Keratinocyte (primary cell): ENCODE results near the gene NGRN. TPM values are rescaled to one million over a fixed set of nuclear protein-coding genes. Genes with fewer than 3 reads are reported as not detected.

Experiments used
- DNase-seq: peaks from one replicate; pipeline ENCODE4 v3.0.0-alpha.2; 2011; ENCODE audit warnings: low read depth, missing footprints, low spot score
- FAIRE-seq: peaks from 2 replicates; lab custom pipeline; 2011; peaks lifted over from hg19 to GRCh38; lab: Jason Lieb, UNC
- H2AFZ ChIP-seq: 2 replicates; pipeline ENCODE4 v1.6.0; 2012; ENCODE audit warnings: low read length, control low read depth, inconsistent platforms; ENCODE audit not compliant: control insufficient read depth
- H3K27ac ChIP-seq: 2 replicates; pipeline ENCODE4 v1.5.1; 2011; ENCODE audit warnings: low read length; ENCODE audit not compliant: control insufficient read depth, insufficient read depth
- H3K27me3 ChIP-seq: 3 replicates; pipeline ENCODE4 v1.6.0; 2011; ENCODE audit warnings: low read length; ENCODE audit not compliant: control insufficient read depth, insufficient read depth; ENCODE audit errors: extremely low read depth
- H3K36me3 ChIP-seq, 2 experiments: 2 replicates in 1 of 2; 3 replicates in 1 of 2; pipeline ENCODE4 v1.5.1; 2011; ENCODE audit warnings: low read length in 2 of 2, mild to moderate bottlenecking in 1 of 2; ENCODE audit not compliant: control insufficient read depth in 2 of 2, insufficient read depth in 2 of 2; ENCODE audit errors: extremely low read depth in 1 of 2
- H3K4me1 ChIP-seq: 3 replicates; pipeline ENCODE4 v1.5.1; 2011; ENCODE audit warnings: low read length; ENCODE audit not compliant: control insufficient read depth, insufficient read depth; ENCODE audit errors: extremely low read depth
- H3K4me2 ChIP-seq: 3 replicates; pipeline ENCODE4 v1.6.0; 2011; ENCODE audit warnings: low read depth, low read length; ENCODE audit not compliant: control insufficient read depth, insufficient read depth; ENCODE audit errors: extremely low read depth
- H3K4me3 ChIP-seq, 3 experiments: fragments of 200-600 bp in 1 of 3; sonication (generic) in 1 of 3; 2 replicates in 2 of 3; 3 replicates in 1 of 3; pipeline ENCODE4 v1.5.1; 2011 to 2016; ENCODE audit warnings: low read length in 3 of 3, mild to moderate bottlenecking in 3 of 3, control low read depth in 2 of 3, inconsistent platforms in 1 of 3, low read depth in 1 of 3, mixed read lengths in 1 of 3, mixed run types in 1 of 3, moderate library complexity in 1 of 3; ENCODE audit not compliant: control insufficient read depth in 2 of 3, insufficient read depth in 2 of 3; ENCODE audit errors: extremely low read depth in 1 of 3
- H3K79me2 ChIP-seq: 2 replicates; pipeline ENCODE4 v1.6.0; 2012; ENCODE audit warnings: low read length; ENCODE audit not compliant: control insufficient read depth, insufficient read depth
- H3K9ac ChIP-seq: 3 replicates; pipeline ENCODE4 v1.6.0; 2011; ENCODE audit warnings: low read length; ENCODE audit not compliant: control insufficient read depth, insufficient read depth; ENCODE audit errors: extremely low read depth
- H3K9me1 ChIP-seq: 3 replicates; pipeline ENCODE4 v1.6.0; 2011; ENCODE audit warnings: low read length; ENCODE audit not compliant: control insufficient read depth, insufficient read depth; ENCODE audit errors: extremely low read depth
- H3K9me3 ChIP-seq: 2 replicates; pipeline ENCODE4 v1.5.1; 2012; ENCODE audit warnings: low read depth, low read length; ENCODE audit not compliant: control insufficient read depth
- H4K20me1 ChIP-seq: 3 replicates; pipeline ENCODE4 v1.6.0; 2011; ENCODE audit warnings: low read length; ENCODE audit not compliant: control insufficient read depth, insufficient read depth; ENCODE audit errors: extremely low read depth
- EZH2 ChIP-seq: IDR thresholded peaks from one replicate; pipeline ENCODE4 v1.6.1; 2012; ENCODE audit warnings: inconsistent platforms, mild to moderate bottlenecking, low read length, moderate library complexity
- dilution Hi-C: fragments of 300-500 bp; cut with MboI; formaldehyde crosslinking; loops from one replicate; pipeline ENCODE4 v1.7.0; 2020; ENCODE audit warnings: low sequenced_read_pairs; ENCODE audit not compliant: extremely low pct_ligation_motif_present
- polyA plus RNA-seq, 5 experiments: library from polyadenylated mRNA; depleted of rRNA in 3 of 5; stranded (reverse) in 3 of 5; stranded (forward) in 1 of 5; unstranded in 1 of 5; fragments of >200 nt; gene quantifications; 1 replicate in 1 of 5; 2 replicates in 3 of 5; 3 replicates in 1 of 5; pipeline versions ENCODE4 v1.2.1 to v1.2.3, GENCODE V29; 2011 to 2012; ENCODE audit warnings: missing spikeins in 2 of 5, low read depth in 1 of 5, low replicate concordance in 1 of 5
- TF ChIP-seq, protein P1 (sequence below), 3 experiments: IDR thresholded peaks in 1 of 3; conservative IDR thresholded peaks in 1 of 3; optimal IDR thresholded peaks in 1 of 3; 2 replicates in 2 of 3; 3 replicates in 1 of 3; pipeline versions ENCODE3 to v1.5.1; 2011; ENCODE audit warnings: low read length in 3 of 3, mild to moderate bottlenecking in 3 of 3, moderate library complexity in 2 of 3, control low read depth in 1 of 3, inconsistent platforms in 1 of 3; ENCODE audit not compliant: insufficient read depth in 2 of 3; ENCODE audit errors: extremely low read depth in 1 of 3

The NGRN gene
- polyA plus RNA-seq, 1 donor (not counting 4 experiments of a cell fraction or from before 2014, with no cell fraction given): 54.9 TPM

DNA sequence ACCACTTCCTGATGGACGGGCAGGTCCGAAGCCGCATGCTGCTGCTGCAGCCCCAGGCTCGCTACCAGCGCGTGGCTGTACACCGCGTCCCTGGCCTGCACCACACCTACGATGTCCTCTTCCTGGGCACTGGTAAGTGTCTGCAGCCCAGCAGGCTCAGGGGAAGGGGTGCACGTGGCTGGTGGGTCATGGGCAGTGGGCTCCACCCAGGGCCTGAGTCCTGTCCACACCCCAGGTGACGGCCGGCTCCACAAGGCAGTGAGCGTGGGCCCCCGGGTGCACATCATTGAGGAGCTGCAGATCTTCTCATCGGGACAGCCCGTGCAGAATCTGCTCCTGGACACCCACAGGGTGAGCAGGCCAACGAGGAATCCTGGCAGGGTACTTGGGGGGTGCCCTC, 40.4 kb upstream of the NGRN start:
- H3K9ac ChIP-seq: no peak overlapping the region
- FAIRE-seq (no peak), DNase-seq (no peak)
- H3K27ac ChIP-seq: no peak overlapping the region
- dilution Hi-C loops: no loop called here
- no peaks in the 10 kb centered on the region for H4K20me1 ChIP-seq
- H3K4me1 ChIP-seq: no peaks in the 10 kb centered on the region
- no peaks in the 10 kb centered on the region for H3K9me3 ChIP-seq
- no peak overlapping the region for H2AFZ ChIP-seq
- H3K9me1 ChIP-seq: peaks cover 2% of the 10 kb centered on the region
- H3K4me2 ChIP-seq: no peak overlapping the region
- no peak overlapping the region for H3K4me3 ChIP-seq
- peaks cover 52 to 64% of the 10 kb centered on the region in 2 experiments for H3K36me3 ChIP-seq
- no peaks in the 10 kb centered on the region for H3K27me3 ChIP-seq
- peaks cover 16% of the 10 kb centered on the region for H3K79me2 ChIP-seq
- no peak for TF ChIP-seq EZH2
- TF ChIP-seq, protein P1, sequence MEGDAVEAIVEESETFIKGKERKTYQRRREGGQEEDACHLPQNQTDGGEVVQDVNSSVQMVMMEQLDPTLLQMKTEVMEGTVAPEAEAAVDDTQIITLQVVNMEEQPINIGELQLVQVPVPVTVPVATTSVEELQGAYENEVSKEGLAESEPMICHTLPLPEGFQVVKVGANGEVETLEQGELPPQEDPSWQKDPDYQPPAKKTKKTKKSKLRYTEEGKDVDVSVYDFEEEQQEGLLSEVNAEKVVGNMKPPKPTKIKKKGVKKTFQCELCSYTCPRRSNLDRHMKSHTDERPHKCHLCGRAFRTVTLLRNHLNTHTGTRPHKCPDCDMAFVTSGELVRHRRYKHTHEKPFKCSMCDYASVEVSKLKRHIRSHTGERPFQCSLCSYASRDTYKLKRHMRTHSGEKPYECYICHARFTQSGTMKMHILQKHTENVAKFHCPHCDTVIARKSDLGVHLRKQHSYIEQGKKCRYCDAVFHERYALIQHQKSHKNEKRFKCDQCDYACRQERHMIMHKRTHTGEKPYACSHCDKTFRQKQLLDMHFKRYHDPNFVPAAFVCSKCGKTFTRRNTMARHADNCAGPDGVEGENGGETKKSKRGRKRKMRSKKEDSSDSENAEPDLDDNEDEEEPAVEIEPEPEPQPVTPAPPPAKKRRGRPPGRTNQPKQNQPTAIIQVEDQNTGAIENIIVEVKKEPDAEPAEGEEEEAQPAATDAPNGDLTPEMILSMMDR (optimal IDR thresholded peaks at IDR 0.05 in 1 of 3, IDR thresholded peaks at IDR 0.05 in 1 of 3, conservative IDR thresholded peaks at IDR 0.05 in 1 of 3; ENCODE audit: extremely low read depth in 1 of 3, insufficient read depth in 2 of 3, low read length in 3 of 3): no peak

DNA sequence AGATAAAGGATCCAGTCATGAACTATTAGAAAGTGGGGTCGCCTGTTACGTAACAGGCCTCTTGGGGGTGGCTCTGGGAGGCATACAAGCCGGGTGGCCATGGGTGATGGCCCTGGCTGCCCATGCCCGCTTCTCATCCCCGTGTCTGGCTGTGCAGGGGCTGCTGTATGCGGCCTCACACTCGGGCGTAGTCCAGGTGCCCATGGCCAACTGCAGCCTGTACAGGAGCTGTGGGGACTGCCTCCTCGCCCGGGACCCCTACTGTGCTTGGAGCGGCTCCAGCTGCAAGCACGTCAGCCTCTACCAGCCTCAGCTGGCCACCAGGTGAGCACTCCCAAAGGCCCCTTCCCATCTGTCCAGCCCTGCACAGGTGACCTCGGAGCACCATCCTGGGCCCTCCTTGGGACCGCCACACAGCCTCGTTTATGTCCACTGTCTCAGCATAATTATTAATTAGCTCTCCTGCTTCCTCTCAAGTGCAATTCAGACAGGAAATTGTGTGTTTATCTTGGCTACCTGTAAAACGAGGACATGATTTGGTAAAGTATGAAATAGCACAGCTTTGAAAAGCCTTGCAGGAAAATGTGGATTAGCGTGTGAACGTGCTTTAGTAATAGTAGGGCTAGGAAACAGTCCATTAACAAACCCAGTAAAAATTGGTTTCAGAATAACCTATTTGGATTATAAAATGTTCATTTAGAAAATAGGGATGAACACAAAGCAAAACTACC, 39.8 kb upstream of the NGRN start:
- H3K36me3 ChIP-seq: peaks cover 55 to 68% of the 10 kb centered on the region in 2 experiments
- no peaks in the 10 kb centered on the region for H3K9me3 ChIP-seq
- TF ChIP-seq EZH2: no peak
- H3K4me1 ChIP-seq: peaks cover 5% of the 10 kb centered on the region
- no peaks in the 10 kb centered on the region for H3K27me3 ChIP-seq
- H3K4me2 ChIP-seq: no peak overlapping the region
- no peak overlapping the region for H3K9ac ChIP-seq
- H4K20me1 ChIP-seq: peaks cover 2% of the 10 kb centered on the region
- no peak for FAIRE-seq
- no peak for DNase-seq
- peaks cover 2% of the 10 kb centered on the region for H3K9me1 ChIP-seq
- H3K27ac ChIP-seq: no peak overlapping the region
- no peak overlapping the region for H3K4me3 ChIP-seq
- peaks cover 16% of the 10 kb centered on the region for H3K79me2 ChIP-seq
- dilution Hi-C loops: no loop called here
- H2AFZ ChIP-seq: no peak overlapping the region
